NOMO-1 treated with DMSO at 0.1 percent for 48 hours (cell line): ENCODE data around the gene CERT1.
"Not testable (repeated sequence)": the region's sequence is repeated elsewhere in the genome, so short reads cannot be mapped to it uniquely, and the experiment has no call there.

Source experiments
- DNase-seq: peaks from one replicate; lab custom pipeline; 2025; ENCODE audit not compliant: unreplicated experiment; lab: John Stamatoyannopoulos, UW

CERT1 gene, protein sequence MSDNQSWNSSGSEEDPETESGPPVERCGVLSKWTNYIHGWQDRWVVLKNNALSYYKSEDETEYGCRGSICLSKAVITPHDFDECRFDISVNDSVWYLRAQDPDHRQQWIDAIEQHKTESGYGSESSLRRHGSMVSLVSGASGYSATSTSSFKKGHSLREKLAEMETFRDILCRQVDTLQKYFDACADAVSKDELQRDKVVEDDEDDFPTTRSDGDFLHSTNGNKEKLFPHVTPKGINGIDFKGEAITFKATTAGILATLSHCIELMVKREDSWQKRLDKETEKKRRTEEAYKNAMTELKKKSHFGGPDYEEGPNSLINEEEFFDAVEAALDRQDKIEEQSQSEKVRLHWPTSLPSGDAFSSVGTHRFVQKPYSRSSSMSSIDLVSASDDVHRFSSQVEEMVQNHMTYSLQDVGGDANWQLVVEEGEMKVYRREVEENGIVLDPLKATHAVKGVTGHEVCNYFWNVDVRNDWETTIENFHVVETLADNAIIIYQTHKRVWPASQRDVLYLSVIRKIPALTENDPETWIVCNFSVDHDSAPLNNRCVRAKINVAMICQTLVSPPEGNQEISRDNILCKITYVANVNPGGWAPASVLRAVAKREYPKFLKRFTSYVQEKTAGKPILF

GRCh38 chr5:75511435-75512382 is at the start of gene CERT1, which contains the start of gene POLK:
CERT1 (minus strand) TSS chr5:75511629; CDS start chr5:75511207, 422 bp downstream.
POLK (plus strand) TSS chr5:75511891.
- peak; percentile 98 for DNase-seq

- DNase-seq, result not testable (repeated sequence)
Measured at GRCh38 chr5:75560655-75561054, 49.2 kb upstream of the CERT1 start.

- peak; percentile 88 for DNase-seq
Measured at GRCh38 chr5:75558981-75559632, 47.7 kb upstream of the CERT1 start.

DNA sequence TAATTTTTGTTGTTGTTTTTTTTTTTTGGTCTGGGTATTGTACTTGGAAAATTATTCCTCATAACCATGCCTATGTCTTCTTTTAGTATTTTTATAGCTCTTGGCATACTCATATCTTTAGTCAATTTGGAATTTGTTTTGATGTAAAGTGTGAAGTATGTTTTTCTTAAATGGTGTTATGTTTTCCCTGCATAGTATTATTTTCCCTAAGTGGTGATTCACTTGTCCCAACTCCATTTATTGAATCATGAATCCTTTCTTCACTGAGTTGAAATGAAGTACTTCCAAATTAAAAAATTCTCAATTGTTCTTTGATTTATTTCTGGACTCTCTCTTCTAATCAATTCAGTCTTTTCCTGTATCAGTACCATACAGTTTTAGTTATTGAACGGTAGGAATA is 46.8 kb upstream of the CERT1 start:
- no peak for DNase-seq

DNA sequence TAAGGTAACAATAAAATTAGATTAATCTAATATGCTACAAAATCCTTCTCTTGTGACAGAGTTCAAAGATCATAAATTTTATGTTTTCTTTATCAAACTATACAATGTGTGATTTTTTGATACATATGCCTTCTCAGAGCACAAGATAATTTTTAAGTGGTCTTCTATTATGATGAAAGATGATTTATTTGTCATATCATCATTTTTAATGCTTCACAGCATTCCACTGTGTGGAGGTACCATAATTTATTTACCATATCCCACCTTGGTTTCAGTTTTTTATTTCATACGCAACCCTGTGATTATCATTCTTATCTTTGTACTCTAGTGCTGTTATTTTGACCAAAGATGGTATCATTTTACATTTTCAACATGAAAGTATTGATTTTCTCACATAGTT is 41.9 kb upstream of the CERT1 start:
- no peak for DNase-seq

GRCh38 chr5:75552764-75553163 is 41.3 kb upstream of the CERT1 start:
- no peak for DNase-seq

GRCh38 chr5:75551471-75551870 is 40.0 kb upstream of the CERT1 start:
- DNase-seq, result no peak

DNA sequence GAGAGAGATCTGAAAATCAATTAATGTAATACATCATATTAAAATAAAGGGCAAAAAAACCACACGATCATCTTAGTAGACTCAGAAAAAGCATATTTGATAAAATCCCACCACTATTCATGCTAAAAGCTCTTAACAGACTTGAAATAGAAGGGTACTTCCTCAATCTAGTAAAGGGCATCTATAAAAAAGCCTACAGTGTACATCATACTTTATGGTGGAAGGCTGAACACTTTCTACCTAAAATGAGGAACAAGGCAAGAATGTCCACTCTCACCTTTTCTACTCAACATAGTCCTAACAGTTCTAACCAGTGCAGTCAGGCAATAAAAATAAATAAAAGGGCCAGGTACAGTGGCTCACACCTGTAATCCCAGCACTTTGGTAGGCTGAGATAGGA is 39.2 kb upstream of the CERT1 start:
- DNase-seq, result no peak

DNA sequence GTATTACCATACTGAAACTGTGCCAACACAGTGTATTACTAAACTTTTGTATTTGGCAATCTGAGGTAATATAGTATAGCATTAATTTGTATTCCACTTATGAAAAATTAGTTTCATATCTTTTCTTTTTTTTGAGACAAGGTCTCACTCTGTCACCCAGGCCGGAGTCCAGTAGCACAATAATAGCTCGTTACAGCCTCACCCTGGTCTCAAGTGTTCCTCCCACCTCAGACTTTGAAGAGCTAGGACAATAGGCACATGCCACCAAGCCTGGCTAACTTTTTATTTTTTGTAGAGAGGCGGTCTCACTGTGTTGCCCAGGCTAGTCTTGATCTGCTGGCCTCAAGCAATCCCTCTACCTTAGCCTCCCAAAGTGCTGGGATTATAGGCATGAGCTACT is 36.4 kb upstream of the CERT1 start:
- no peak for DNase-seq

DNA sequence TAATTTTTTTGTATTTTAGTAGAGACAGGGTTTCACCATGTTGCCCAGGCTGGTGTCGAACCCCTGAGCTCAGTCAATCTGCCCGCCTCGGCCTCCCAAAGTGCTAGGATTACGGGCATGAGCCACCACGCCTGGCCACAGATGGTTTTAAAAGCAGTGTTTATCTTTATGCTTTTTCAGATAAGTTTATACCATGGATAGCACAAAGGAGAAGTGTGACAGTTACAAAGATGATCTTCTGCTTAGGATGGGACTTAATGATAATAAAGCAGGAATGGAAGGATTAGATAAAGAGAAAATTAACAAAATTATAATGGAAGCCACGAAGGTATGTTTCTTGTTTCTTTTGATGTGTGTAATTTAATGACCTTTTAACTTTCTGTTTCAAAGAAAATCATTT is 35.4 kb upstream of the CERT1 start:
- DNase-seq, result no peak

DNA sequence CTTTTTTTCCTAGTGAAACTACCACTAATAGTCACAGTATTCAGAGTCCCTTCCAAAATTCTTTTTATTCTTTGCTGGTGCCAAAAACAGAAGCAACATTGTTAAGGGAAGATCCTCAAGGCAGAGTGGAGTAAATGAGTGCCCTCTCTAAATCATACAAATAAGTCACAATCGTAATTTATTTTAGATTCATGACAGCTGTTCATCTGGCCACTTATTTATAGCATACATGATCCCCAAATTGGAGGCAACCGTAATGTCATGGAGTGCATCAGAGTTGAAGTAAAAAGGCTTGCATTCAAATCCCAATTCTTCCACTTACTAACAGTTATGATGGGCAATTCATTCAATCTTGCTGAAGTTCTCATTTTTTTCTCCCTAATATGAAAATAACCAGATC is 33.7 kb upstream of the CERT1 start:
- DNase-seq, result no peak

GRCh38 chr5:75538211-75538610 is 26.8 kb upstream of the CERT1 start:
- DNase-seq, result no peak

DNA sequence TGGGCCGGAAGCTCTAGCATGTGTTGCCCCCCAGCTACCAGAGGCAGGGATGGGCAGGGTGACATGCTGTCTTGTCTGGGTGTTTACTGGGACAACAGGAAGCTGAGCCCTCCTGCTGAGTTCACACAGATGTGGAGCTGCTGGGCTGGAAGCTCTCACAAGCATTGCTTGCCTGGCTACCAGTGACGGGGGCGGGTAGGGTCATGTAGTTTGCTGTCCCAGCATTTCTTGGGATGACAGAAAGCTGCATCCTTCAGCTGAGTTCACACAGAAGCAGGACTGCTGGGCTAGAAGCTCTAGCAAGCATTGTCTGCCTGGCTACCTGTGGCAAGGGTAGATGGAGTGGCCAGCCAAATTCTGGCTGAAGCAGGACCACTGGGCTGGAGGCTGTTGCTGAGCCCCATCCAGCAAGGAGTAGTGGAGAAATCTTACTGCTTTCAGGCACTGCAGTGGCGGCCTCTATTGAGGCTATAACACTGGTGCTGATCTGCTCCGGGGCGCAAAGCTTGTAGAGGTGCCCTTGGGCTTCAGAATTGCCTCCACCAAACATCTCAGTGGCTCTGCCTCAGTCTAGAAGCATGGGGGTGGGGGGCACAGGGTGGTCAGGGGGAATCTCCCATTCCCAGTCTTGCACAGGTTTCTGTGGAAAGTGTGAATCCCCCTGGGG is 25.4 kb upstream of the CERT1 start:
- no peak for DNase-seq

DNA sequence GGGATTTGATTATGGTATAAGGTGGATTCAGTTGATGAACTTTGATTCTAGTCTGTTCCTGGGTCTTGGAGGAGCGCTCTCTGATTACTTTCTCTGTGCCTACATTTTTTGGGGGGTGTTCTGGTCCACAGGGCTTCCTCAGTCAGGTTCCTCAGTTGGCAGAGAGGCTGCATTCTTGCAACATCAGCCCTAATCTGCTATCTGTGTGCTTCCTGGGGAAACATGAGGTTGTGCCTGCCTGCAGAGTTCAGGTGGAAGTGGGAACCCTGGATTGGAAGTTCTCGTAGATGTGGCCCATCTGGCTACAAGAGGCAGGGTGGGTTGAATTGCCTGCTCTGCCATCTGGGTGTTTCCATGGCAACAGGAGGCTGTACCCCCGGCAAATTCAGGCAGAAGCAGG is 24.7 kb upstream of the CERT1 start:
- no peak for DNase-seq

DNA sequence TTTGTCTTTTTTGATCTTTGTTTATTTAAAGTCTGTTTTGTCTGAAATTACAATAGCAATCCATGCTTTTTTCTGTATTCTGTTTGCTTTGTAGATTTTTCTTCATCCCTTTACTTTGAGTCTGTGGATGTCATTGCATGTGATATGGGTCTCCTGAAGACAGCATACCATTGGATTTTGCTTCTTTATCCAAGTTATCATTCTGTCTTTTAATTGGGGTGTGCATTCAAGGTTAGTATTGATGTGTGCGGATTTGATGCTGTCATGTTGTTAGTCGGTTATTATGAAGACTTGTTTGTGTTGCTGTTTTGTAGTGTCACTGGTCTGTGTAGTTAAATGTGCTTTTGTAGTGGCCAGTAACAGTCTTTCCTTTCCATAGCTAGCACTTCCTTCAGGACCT is 23.3 kb upstream of the CERT1 start:
- DNase-seq, result no peak

DNA sequence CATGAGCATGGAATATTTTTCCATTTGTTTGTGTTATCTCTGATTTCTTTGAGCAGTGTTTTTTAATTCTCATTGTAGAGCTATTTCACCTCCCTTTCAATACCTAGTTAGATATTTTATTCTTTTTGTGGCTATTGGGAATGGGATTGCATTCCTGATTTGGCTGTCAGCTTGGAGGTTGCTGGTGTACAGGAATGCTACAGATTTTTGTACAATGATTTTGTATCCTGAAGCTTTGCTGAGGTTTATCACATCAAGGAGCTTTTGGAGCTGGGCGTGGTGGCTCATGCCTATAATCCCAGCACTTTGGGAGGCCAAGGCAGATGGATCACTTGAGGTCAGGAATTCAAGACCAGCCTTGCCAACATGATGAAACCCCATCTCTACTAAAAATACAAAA is 22.3 kb upstream of the CERT1 start:
- DNase-seq, result not testable (repeated sequence)

DNA sequence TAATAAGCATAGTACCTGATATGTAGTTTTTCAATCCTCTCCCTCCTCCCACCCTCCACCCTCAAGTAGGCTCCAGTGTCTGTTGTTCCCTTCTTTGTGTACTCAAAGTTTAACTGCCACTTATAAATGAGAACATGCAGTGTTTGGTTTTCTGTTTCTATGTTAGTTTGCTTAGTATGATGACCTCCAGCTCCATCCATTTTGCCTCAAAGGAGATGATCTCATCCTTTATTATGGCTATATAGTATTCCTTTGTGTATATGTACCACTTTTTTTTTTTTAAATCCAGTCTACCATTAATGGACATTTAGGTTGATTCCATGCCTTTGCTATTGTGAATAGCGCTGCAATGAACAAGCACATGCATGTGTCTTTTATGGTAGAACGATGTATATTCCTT is 20.8 kb upstream of the CERT1 start:
- DNase-seq, result no peak

DNA sequence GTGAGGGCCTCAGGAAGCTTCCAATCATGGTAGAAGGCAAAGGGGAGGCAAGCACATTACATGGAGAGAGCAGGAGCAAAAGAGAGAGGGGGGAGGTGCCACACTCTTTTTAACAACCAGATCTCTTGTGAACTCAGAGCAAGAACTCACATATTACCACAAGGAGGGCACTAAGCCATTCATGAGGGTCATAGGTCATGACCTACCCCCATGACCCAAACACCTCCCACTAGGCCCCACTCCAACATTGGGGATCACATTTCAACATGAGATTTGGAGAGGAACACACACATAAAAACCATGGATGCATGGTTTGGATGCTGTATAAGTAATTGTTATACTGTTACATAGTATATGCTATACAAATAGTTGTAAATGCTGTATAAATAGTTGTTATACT is 17.8 kb upstream of the CERT1 start:
- DNase-seq, result no peak

DNA sequence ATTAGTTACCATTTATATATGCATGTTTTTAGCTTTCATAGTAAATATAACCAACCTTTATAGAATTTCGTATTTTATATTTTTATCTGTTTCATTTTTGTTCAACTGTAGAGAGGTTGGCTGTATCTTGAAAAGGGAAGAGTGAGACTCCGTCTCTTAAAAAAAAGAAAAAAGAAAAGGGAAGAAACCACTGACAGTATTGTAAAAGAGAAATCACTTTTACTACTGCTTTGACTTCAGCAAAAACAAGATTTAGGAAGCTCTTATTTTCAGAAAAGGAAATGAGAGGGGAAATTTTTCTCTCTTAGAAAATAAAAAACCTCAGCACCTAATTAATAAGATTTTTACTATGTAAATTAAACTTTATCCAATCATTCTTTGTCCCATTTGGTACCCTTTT is 14.6 kb upstream of the CERT1 start:
- DNase-seq, result peak; percentile 62

DNA sequence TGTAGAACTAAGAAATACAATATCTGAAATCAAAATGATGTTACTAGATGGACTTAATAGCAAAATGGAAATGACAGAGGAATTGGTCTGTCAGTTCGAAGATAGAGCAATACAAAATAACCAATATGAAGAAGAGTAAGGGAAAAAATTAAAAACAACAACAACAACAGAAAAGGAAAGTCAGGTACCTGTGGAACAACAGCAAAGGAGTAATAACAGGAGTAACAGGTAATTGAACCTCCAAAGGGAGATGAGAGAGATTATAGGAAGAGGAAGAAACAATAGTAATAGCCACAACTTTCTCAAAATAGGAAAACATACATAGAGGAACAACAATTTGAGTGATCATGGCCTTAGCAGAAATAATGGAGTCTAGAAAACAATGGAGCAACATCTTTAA is 13.9 kb upstream of the CERT1 start:
- no peak for DNase-seq
